ENCODE measurements around the gene KCNE4. TPM values are rescaled to one million over a fixed set of nuclear protein-coding genes. Genes with fewer than 3 reads are reported as not detected.

The KCNE4 gene
- total and polyA plus RNA-seq, 2 donors (not counting 1 experiment from before 2014, with no cell fraction given) = not detected

DNA sequence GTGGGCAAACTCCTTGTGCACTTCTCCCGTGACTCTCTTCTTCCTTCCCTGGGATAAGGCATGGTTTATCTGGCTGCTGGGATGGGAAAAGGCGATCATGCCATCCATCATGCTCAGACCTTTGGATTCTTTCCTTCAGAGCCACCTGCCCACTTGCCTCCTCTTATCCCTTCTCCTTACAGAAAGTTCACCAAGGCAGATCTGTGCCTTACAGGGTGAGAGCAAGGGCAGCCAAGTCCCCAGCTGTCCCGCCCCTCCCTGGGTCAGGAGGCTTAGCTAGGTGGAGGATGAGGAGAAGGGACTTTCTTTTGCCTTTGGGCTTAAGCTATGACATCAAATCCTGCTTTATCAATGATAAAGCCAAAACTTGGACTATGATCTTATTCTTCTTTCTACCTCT, 47.6 kb downstream of the KCNE4 start:
- ChIA-PET POLR2A (no interaction called here), CTCF (no interaction called here)
- no peaks in the 10 kb centered on the region for H3K9me3 Mint-ChIP-seq (ENCODE audit: insufficient read depth)
- no peaks in the 10 kb centered on the region for H3K79me2 ChIP-seq (ENCODE audit: control insufficient read depth, insufficient read depth, low read length)
- no peaks in the 10 kb centered on the region for H3K27me3 ChIP-seq (replicated peaks in 1 of 4; ENCODE audit: control extremely low read depth in 1 of 4, control insufficient read depth in 3 of 4, insufficient read depth in 4 of 4, low read length in 3 of 4)
- TF ChIP-seq, protein P1, sequence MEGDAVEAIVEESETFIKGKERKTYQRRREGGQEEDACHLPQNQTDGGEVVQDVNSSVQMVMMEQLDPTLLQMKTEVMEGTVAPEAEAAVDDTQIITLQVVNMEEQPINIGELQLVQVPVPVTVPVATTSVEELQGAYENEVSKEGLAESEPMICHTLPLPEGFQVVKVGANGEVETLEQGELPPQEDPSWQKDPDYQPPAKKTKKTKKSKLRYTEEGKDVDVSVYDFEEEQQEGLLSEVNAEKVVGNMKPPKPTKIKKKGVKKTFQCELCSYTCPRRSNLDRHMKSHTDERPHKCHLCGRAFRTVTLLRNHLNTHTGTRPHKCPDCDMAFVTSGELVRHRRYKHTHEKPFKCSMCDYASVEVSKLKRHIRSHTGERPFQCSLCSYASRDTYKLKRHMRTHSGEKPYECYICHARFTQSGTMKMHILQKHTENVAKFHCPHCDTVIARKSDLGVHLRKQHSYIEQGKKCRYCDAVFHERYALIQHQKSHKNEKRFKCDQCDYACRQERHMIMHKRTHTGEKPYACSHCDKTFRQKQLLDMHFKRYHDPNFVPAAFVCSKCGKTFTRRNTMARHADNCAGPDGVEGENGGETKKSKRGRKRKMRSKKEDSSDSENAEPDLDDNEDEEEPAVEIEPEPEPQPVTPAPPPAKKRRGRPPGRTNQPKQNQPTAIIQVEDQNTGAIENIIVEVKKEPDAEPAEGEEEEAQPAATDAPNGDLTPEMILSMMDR (IDR thresholded peaks at IDR 0.05) = no peak
- TF ChIP-seq EZH2 (IDR thresholded peaks at IDR 0.05; ENCODE audit: borderline replicate concordance, insufficient read depth, low read depth, low read length, poor library complexity, severe bottlenecking) = no peak
- no peak overlapping the region for H3K9ac ChIP-seq (ENCODE audit: low read length)
- DNase-seq = no peak
- no peaks in the 10 kb centered on the region for H3K27me3 Mint-ChIP-seq
- H3K4me1 Mint-ChIP-seq = no peaks in the 10 kb centered on the region
- no peak overlapping the region for H3K27ac Mint-ChIP-seq
- H3K4me3 ChIP-seq (ENCODE audit: control extremely low read depth in 1 of 5, extremely low read depth in 1 of 5, insufficient read depth in 1 of 5, low read depth in 2 of 5, low read length in 4 of 5) = no peak overlapping the region
- H3K4me3 Mint-ChIP-seq = no peak overlapping the region
- H3K4me1 ChIP-seq (ENCODE audit: control insufficient read depth in 2 of 2, insufficient read depth in 2 of 2, low read length in 2 of 2) = no peaks in the 10 kb centered on the region
- intact Hi-C loops (cut with micrococcal nuclease) = no loop called here
- no peak overlapping the region for H2AFZ ChIP-seq (ENCODE audit: insufficient read depth, low read depth, low read length, poor library complexity, severe bottlenecking)
- H3K27ac ChIP-seq (ENCODE audit: low read length in 2 of 2) = no peak overlapping the region
- no CpG with 5 or more reads among the region's 3 CpGs for WGBS (ENCODE audit: insufficient coverage)
- H3K9me3 ChIP-seq (ENCODE audit: control extremely low read depth in 1 of 3, control insufficient read depth in 2 of 3, insufficient read depth in 1 of 3, low read length in 2 of 3) = no peaks in the 10 kb centered on the region
- no peak for ATAC-seq (ENCODE audit: low read depth)
- H4K20me1 ChIP-seq (ENCODE audit: control insufficient read depth, insufficient read depth, low read length, poor library complexity, severe bottlenecking) = no peaks in the 10 kb centered on the region
- H3K4me2 ChIP-seq (replicated peaks; ENCODE audit: low read depth, low read length, poor library complexity, severe bottlenecking) = no peak overlapping the region
- H3K36me3 ChIP-seq (replicated peaks in 1 of 2; ENCODE audit: control extremely low read depth in 1 of 2, control insufficient read depth in 1 of 2, extremely low read depth in 1 of 2, insufficient read depth in 2 of 2, low read length in 1 of 2) = no peaks in the 10 kb centered on the region

DNA sequence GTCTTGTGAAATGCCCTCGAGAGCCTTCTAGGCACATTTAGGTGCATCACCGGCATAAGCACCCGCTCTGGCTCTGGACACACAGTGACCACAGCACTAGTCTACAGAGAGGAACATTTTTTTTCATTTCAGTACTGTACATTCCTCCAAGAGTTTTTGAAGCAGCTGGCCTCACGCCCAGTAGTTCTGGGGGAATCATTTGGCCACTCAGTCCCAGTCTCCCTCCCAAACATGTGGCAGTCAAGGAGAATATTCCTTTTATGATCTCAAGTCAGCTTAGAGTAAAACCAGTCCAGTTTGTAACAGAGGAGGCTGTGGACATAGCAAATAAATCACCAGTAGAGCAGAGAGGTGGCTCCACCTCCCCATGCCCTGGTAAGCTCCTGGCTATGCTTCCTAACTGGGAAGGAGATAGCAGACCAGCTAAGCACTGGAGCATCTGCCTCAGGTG, 48.1 kb downstream of the KCNE4 start:
- Histone ChIP-seq H2AFZ (ENCODE audit: insufficient read depth, low read depth, low read length, poor library complexity, severe bottlenecking) (no peak overlapping the region), H3K4me2 (replicated peaks; ENCODE audit: low read depth, low read length, poor library complexity, severe bottlenecking) (no peak overlapping the region), H3K4me3 (ENCODE audit: control extremely low read depth in 1 of 5, extremely low read depth in 1 of 5, insufficient read depth in 1 of 5, low read depth in 2 of 5, low read length in 4 of 5) (no peak overlapping the region), H3K9ac (ENCODE audit: low read length) (no peak overlapping the region), H3K27ac (ENCODE audit: low read length in 2 of 2) (no peak overlapping the region), H3K79me2 (ENCODE audit: control insufficient read depth, insufficient read depth, low read length) (no peaks in the 10 kb centered on the region), H3K27me3 (replicated peaks in 1 of 4; ENCODE audit: control extremely low read depth in 1 of 4, control insufficient read depth in 3 of 4, insufficient read depth in 4 of 4, low read length in 3 of 4) (no peaks in the 10 kb centered on the region), H3K9me3 (ENCODE audit: control extremely low read depth in 1 of 3, control insufficient read depth in 2 of 3, insufficient read depth in 1 of 3, low read length in 2 of 3) (no peaks in the 10 kb centered on the region), H4K20me1 (ENCODE audit: control insufficient read depth, insufficient read depth, low read length, poor library complexity, severe bottlenecking) (no peaks in the 10 kb centered on the region), H3K4me1 (ENCODE audit: control insufficient read depth in 2 of 2, insufficient read depth in 2 of 2, low read length in 2 of 2) (no peaks in the 10 kb centered on the region), H3K36me3 (replicated peaks in 1 of 2; ENCODE audit: control extremely low read depth in 1 of 2, control insufficient read depth in 1 of 2, extremely low read depth in 1 of 2, insufficient read depth in 2 of 2, low read length in 1 of 2) (no peaks in the 10 kb centered on the region)
- intact Hi-C loops (cut with micrococcal nuclease) = no loop called here
- TF ChIP-seq, protein P1 (IDR thresholded peaks at IDR 0.05) = no peak
- no peak for TF ChIP-seq EZH2 (IDR thresholded peaks at IDR 0.05; ENCODE audit: borderline replicate concordance, insufficient read depth, low read depth, low read length, poor library complexity, severe bottlenecking)
- no peak overlapping the region for H3K27ac Mint-ChIP-seq
- no peaks in the 10 kb centered on the region for H3K4me1 Mint-ChIP-seq
- POLR2A ChIA-PET = no interaction called here
- CTCF ChIA-PET = no interaction called here
- DNase-seq = no peak
- H3K27me3 Mint-ChIP-seq = no peaks in the 10 kb centered on the region
- no peaks in the 10 kb centered on the region for H3K9me3 Mint-ChIP-seq (ENCODE audit: insufficient read depth)
- ATAC-seq (ENCODE audit: low read depth) = no peak
- no peak overlapping the region for H3K4me3 Mint-ChIP-seq
- 50% methylated on average over 2 of the region's 4 CpGs for WGBS (ENCODE audit: insufficient coverage)
